Activated CD8-positive, alpha-beta memory T cell treated with anti-CD3 and anti-CD28 coated beads, Interleukin-2, amount 50 U/mL, for 1 hour (primary cell): ENCODE data around the gene PNMA1.
"Not testable (repeated sequence)": the region's sequence is repeated elsewhere in the genome, so short reads cannot be mapped to it uniquely, and the experiment has no call there.

ENCODE experiments used
- DNase-seq: peaks from one replicate; pipeline ENCODE4 v3.0.0-alpha.2; 2020; ENCODE audit errors: extremely low read depth

PNMA1 gene

DNA sequence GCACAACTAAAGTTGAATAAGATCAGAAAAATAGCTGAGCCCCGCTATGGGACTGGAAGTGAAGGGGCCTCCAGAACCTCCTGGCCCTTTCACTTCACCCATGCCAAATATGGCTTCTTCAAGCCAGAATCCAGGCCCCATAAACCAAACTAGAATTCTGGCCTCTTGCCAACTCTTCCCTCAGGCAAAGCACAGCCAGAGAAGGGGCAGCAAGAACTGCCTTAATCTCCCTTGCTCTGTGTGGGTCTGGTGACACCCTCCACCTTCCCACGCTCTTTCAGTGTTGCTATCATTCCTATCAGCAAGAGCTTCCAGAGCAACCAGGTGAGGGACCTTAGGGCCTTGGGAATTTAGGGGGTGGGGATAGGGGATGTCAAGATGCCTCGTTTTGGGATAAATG is 3.1 kb upstream of the PNMA1 start:
- no peak for DNase-seq

DNA sequence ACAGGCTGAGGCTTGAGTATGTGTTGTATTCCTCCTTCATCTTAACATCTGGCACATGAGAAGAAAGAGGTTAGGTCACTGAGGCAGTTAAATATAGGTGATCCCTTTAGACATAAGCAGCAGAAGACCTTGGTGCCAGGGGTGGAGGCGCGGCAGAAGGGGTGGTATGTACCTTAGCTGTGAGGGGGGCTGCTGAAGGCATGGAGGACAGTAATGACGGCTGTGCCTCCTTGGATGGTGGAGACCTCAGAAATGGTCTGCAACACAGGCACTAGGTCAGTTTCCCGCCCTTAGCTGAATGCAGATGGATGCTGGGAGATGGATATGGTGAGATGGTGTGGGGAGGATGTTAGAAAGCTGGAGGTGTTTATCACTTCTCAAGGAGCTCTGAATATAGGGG is 1.5 kb upstream of the PNMA1 start:
- no peak for DNase-seq

DNA sequence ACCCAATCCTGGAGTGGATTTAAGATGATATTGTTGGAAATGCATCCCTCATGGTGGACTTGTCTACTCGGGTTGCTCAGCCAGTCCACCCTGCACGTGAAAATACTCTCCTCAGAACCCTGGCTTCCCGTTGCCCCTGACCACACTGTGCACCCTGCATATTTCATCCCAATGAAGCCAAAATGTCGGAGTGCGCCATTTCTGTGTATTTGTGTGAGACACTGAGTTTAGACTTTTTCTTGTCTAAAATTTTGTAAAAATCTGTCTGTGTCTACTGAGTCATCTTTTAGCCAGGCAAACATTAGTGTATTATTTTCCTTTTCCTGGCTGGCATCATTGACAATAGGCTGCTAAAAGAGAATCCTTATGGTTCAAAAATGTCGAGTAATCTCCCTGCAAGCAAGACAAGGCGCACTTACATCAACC is 485 bp upstream of the PNMA1 start:
- DNase-seq: no peak

DNA sequence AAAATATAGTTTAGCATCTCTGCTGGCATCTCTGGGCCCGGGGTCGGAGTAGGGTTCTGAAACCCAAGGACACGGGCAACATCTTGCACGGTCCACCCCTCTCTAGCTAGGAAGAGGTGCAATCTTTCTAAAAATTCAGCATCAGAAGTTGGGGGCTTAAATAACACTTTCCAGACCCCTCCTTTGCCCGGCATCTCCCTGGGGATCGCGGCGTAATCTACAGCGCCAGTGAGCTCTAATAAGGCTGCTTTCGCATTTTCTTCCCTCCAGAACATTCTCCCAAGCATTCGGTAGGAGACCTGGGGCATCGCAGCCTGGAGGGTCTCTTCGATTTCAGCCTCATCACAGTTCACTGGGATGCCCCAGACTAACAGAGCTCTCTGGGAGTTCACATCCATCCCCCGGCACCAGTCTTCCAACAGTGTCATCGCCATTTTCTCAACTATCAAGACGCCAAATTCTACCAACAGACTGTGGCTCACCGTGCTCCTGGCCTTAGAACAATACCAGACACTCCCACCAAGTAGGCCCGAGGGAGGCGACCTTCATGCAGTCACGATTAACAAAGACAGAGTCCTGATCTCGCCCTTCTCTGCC is 880 bp downstream of the PNMA1 start:
- no peak for DNase-seq

DNA sequence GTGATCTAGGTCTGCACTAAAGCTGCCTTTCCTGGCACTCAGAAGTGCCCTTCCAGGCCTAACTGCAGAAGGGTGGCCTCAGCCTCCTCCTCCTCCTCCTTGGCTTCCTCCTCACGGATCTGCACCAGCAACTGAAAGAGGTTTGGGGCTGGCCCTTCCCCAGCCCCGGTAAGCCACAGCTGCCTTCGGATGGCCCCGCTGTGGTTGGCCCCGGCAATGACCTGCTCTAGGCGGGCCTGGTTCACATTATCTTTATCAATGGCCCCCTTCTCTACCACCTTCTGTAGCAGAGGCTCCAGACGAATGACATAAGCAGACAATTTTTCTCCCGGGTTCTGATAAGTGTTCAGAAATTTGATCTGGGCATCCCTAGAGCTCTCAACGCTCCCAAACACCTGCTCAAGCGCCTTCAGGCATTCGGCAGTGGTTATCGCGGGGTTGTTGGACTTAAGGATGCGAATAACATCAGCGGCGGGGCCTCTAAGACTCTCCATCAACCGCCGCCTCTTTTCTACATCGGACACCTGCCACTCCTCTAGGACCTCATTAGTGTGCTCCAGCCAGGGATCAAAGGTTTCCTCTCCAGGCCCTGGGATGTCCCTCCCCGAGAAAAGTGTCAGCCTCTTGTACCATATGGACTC is 1.5 kb downstream of the PNMA1 start:
- DNase-seq: no peak

DNA sequence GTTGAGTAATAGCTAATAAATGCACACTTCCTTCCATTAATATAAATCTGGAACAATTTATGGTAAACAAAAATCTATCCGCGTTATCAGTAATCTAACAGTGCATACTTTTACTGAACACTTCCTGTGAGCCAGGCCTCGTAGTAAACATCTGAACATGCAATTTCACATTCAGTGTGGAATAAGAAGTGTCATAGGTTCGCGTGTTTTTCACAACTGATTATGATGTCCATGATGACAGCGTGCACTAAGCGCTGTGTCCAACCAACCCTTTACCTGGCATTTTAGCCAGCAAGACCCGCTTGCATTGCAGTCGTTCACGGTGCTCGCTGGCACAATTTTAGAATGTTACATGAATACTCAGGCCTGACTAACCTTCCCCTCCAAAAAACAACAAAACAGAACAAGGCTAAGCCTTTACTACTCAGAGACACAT is 2.1 kb downstream of the PNMA1 start:
- DNase-seq: no peak

DNA sequence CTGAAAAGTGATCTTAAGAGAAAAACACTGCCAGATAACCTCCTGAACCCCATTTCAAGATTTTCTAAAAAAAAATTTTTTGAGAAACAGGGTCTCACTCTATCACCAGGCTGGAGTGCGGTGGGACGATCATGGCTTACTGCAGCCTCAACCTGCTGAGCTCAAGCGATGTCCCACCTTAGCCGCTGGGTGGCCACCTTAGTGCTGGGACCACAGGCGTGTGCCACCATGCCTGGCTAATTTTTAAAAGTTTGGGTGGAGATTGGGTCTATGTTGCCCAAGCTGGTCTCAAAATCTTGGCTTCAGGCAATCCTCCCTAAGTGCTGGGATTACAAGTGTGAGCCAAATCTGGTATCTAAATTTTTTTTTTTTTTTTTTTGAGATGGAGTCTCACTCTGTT is 3.4 kb downstream of the PNMA1 start:
- DNase-seq: no peak

DNA sequence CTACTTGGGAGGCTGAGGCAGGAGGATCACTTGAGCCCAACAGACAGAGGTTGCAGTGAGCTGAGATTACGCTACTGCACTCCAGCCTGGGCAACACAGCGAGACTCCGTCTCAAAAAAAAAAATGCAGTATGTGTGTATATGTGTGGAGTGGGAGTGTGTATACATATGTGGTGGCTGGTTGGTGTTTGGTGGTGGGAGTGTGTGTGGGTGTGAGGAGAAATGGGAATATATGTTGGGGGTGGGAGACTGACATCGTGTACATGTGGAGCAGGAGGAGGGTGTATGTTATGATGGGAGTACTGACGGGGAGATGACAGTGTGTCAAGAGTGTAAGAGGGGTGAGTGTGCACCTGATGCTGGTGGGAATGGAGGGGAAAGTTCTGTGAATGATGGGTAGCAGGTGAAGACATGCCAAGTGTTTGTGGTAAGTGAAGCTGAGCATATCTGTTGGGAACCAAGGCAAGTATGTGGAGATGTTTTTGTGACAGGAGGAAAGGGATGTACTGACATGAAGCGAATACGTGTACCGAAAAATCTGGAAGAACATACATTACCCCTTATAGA is 4.2 kb downstream of the PNMA1 start:
- DNase-seq: no peak

DNA sequence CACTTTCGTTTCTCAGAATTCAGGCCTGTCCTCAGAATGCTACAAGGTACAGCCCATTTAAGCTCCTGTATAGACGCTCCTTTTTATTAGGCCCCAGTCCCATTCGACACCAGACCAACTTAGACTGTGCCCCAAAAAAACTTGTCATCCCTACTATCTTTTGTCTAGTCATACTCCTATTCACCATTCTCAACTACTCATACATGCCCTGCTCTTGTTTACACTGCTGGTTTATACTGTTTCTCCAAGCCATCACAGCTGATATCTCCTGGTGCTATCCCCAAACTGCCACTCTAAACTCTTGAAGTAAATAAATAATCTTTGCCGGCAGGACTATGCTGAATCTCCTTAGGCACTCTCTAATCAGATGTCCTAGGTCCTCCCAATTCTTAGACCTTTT is 6.1 kb downstream of the PNMA1 start:
- DNase-seq: not testable (repeated sequence)

DNA sequence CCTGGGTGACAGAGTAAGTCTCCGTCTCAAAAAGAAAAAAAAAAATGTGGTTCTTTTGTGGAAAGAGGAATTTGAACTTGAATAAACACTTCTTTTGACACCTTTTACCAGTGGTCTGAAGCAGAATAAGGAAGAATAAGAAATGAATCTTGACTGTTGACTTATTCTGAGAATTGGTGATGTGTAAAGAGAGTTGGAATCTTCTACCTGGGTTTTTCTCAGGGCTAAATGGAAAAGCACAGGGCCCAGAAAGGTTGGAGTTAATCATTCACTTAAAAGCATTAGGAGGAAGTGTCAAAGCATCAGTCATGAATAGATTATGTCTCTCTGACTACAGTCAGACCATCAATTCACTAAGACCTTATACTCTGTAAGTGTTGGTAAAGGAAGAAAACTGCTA is 13.9 kb downstream of the PNMA1 start:
- no peak for DNase-seq

DNA sequence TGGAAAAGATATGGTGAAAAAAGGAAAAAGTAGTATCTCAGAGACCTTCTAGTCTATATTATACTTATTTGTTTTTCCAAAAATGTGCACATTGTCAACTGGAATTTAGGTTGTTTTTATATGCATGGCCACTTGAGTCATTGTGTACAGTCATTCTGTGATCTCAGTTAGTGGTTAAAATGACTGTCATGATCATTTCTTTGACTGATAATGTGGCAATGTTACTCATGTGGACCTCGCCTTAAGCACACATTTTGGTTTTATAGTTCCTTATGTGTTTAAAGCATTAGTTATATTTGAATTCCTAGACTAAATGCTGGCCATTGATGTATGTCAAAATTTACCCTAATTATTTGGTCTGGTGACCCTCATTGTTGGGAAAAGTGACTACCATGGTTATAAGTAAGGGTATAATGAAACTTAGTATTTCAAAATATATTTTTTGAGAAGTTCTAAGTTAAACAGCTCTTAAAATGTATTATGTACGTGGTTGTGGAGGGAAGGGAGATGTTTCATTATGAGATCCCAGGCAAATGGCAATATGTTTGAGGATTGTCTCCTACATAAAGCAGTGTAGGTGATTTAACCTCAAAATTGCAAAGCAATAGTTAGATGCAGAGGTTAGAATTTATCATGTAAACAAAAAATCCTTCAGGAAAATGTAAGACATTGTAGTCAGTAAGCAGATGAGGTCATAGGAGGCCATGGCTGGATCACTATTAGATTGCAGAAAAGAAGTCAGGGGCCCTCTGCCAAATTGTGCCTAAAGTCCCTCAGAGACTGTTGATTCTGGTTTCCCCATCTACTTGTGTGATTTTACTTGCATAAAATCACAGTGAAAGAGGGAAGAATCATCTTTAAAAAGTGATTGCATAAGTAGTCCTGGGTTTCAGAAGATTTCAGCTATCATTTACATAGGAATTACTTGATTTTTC is 17.5 kb downstream of the PNMA1 start:
- DNase-seq: no peak

DNA sequence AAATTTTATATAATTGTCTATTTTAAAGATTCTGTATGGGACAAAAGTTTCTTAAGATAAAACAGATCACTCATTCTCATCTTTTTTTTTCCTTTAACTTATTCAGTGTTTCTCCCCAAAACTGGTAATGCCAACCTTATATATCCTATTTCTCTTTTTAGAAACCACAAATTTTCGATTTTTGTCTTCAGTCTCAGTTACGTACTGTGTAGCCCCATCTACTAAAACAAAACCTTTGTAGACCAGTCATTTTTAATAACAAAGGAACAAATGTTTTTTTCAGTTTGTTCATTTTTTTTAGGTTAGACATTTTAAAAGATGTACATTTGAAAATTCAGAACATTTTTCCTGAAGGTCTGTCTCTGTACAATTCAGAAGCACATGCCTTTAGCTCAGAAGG is 18.2 kb downstream of the PNMA1 start:
- DNase-seq: no peak

DNA sequence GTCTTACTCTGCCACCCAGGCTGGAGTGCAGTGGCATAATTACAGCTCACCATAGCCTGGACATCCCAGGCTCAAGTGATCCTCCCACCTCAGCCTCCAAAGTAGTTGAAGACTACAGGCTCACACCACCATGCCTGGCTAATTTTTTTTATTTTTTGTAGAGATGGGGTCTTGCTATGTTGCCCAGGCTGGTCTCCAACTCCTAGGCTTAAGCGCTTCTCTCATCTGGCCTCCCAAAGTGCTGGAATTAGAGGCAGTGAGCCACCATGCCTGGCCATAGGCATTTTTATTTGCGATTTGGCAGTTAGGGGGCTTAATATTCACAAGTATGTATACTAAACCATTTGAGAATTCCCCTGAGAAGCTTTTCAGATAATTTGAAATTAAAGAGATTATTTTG is 19.1 kb downstream of the PNMA1 start:
- no peak for DNase-seq

DNA sequence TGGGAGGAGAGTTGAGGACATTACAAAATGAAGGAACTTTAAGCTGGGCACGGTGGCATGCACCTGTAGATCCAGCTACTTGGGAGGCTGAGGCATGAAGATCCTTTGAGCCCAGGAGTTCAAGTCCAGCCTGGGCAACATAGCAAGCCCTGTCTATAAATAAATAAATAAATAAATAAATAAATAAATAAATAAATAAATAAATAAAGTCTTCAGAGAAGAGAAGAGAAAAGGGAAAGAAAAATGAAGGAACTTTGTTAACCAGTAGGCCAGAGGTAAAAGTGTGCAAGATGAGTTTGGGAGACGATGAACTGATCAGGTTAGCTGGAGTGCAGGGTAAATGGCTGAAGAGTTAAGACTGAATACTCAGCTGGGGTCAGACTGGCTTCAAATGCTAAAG is 20.1 kb downstream of the PNMA1 start:
- no peak for DNase-seq

DNA sequence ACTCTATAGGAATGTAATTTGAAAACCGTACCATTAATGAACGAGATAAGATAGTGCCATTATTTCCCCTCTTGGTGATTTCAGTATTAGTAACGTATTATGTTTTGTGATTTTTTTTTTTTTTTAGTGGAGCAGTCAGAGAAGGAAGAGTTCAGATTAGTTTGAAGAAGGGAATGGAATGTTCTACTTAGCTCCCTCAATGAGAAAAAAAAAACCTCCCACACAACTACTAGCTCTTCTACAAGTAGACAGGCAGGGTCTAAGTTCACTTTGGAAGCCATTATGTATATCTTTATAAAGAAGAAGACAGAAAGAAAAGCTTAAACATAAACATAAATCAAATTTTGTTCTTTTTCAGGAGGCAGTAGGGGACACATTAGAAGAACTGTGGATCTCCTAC is 27.3 kb downstream of the PNMA1 start:
- DNase-seq: no peak

DNA sequence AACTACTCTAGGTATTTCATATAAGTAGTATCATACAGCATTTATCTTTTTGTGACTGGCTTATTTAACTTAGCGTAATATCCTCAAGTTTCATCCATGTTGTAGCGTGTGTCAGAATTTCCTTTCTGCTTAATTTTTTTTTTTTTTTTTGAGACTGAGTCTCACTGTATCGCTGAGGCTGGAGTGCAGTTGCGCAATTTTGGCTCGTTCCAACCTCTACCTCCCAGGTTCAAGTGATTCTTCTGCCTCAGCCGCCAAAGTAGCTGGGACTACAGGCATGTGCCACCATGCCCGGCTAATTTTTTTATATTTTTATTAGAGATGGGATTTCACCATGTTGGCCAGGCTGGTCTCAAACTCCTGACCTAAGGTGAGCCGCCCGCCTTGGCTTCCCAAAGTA is 28.9 kb downstream of the PNMA1 start:
- DNase-seq: no peak

DNA sequence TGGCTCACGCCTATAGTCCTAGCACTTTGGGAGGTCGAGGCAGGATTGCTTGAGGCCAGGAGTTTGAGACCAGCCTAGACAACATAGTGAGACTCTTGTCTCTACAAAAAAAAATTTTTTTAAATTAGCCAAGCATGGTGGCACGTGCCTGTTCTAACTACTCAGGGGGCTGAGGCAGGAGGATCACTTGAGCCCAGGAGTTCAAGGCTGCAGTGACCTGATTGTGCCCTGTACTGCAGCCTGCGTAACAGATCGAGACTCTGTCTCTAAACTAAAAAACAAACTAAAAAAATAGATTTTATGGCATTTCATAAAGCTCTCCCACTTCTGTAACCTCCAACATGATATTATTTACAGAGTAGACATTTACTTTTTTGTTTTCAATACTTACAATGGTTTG is 29.6 kb downstream of the PNMA1 start:
- DNase-seq: no peak

DNA sequence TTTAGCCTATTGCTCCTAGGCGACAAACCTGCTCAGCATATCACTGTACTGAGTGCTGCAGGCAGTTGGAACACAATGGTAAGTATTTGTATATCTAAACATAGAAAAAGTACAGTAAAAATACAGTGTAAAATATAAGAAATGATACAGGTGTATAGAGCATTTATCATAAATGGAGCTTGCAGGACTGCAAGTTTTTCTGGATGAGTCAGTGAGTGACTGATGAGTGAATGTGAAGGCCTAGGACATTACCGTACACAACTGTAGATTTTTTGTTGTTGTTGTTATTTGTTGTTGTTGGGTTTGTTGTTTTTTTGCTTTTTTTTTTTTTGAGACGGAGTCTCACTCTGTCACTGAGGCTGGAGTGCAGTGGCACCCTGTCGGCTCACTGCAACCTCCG is 33.4 kb downstream of the PNMA1 start:
- no peak for DNase-seq

DNA sequence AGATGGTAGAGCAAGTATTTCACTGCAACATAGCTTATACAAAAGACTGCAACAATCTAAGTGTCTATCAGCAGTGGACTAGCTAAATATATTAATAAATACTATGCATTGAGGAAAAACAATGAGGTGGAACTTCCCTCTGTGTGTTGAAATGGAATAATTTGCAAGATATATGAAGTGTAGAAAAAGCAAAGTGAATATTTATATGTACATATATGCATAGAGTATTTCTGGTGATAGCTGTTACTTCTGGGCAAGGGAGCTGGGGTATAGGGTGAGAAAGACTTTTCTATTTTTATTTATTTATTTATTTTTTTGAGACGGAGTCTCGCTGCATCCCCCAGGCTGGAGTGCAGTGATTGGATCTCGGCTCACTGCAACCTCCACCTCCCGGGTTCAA is 35.5 kb downstream of the PNMA1 start:
- DNase-seq: no peak

DNA sequence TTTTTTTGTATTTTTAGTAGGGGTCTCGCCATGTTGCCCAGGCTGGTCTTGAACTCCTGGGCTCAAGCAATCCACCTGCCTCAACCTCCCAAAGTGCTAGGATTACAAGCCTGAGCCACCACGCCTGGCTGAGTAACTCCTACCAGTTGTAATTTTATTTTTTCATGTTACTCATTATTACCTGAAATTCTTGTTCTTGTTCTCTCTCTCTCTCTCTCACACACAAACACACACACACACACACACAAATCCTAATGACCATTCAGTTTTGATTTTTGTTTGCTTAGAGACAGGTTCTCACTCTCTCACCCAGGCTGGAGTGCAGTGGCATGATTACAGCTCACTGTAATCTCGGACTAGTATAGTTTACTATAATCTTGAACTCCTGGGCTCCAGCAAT is 39.2 kb downstream of the PNMA1 start:
- no peak for DNase-seq

DNA sequence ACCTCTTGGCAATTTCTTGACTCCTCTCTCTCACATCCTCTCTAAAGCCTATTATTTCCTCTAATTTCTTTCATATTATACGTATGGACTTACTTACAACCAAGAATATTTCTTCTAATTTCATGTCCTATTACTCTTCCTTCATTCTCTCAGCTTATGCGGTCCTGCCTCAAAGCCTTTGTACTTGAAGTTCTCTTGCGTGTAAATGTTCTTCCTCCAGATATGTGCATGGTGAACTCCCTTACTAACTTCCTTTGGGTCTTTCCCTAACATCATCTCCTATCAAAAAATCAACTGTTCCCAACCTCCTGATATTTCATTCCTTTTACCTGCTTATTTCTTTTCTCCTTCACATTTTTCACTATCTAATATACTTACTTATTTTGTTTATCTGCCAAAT is 46.3 kb downstream of the PNMA1 start:
- no peak for DNase-seq

DNA sequence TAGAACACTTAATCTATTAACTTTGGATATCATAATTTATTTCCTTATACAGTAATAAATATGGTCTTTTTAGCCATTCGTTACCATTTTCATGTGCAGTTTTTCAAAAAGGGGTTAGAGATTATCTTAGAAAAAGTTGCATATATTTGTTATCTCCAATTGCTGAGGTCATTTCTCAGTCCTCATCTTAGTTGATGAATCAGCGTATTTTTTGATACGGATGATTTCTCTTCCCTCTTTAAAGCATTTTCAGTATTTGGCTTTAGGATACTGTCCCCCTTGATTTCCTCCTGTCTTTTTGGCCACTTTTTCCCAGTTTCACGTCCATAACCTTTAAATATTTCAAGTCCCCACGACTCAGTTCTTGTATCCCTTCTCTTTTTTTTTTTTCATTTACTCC is 47.6 kb downstream of the PNMA1 start:
- no peak for DNase-seq

DNA sequence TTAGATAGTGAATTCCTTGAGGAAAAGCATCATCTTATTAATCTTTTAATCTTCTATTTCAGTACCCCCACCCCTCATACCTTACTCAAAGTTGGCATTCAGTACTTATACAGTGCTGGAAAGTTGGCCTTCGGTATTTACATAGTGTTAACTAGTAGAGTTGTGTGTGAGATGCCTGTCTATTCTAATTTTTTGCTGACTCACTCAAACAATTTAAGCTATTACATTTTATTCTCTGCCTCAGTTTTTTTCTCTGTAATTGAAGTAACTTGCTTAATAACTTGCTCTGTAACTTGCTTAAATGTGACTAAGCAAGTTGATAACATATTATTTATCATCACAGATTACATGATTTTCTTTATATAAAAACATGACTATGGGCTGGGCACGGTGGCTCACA is 49.1 kb downstream of the PNMA1 start:
- no peak for DNase-seq
